H1 (cell line): ENCODE data around the gene OTP. TPM values are rescaled to one million over a fixed set of nuclear protein-coding genes. Genes with fewer than 3 reads are reported as not detected.
A peak's percentile ranks its signal among the peaks of the same experiment; 100 is the strongest.

Experiments used
- CTCF ChIA-PET: fragments of 300-600 bp; sonication (Branson Sonifier 250); formaldehyde crosslinking; loops from one replicate; lab custom pipeline; 2021; ENCODE audit not compliant: partially characterized antibody; lab: Charles Lee
- POLR2A ChIA-PET: fragments of 300-600 bp; sonication (Branson Sonifier 250); formaldehyde crosslinking; loops from one replicate; lab custom pipeline; 2021; ENCODE audit warnings: inconsistent platforms; ENCODE audit not compliant: partially characterized antibody; lab: Charles Lee
- DNase-seq, 2 experiments: peaks; one replicate each; pipeline versions ENCODE4 v3.0.0 to v3.0.0-alpha.2; 2010 to 2022; ENCODE audit warnings: low spot score in 2 of 2, low read depth in 1 of 2, mixed read lengths in 1 of 2
- FAIRE-seq: peaks from 2 replicates; lab custom pipeline; 2011; peaks lifted over from hg19 to GRCh38; lab: Jason Lieb, UNC
- H2AFZ ChIP-seq: 2 replicates; pipeline ENCODE4 v1.8.1; 2012; ENCODE audit warnings: low read length, inconsistent platforms
- H2AK5ac ChIP-seq: 2 replicates; pipeline ENCODE4 v1.6.1; 2013; ENCODE audit warnings: low read depth, low read length
- H2BK120ac ChIP-seq: replicated peaks from 2 replicates; pipeline ENCODE3; 2013; ENCODE audit warnings: low read depth, low read length, inconsistent platforms
- H2BK12ac ChIP-seq: 2 replicates; pipeline ENCODE4 v1.6.1; 2013; ENCODE audit warnings: low read depth, low read length
- H2BK15ac ChIP-seq: 2 replicates; pipeline ENCODE4 v1.6.1; 2013; ENCODE audit warnings: low read length
- H2BK20ac ChIP-seq: 2 replicates; pipeline ENCODE4 v1.6.1; 2013; ENCODE audit warnings: low read length
- H2BK5ac ChIP-seq: 2 replicates; pipeline ENCODE4 v1.6.1; 2013; ENCODE audit warnings: low read depth, low read length
- H3K14ac ChIP-seq: 2 replicates; pipeline ENCODE4 v1.6.1; 2013; ENCODE audit warnings: inconsistent platforms; ENCODE audit not compliant: insufficient read length
- H3K18ac ChIP-seq: 2 replicates; pipeline ENCODE4 v1.6.1; 2013; ENCODE audit warnings: low read length; ENCODE audit errors: extremely low read depth
- H3K23ac ChIP-seq: 2 replicates; pipeline ENCODE4 v1.6.1; 2013; ENCODE audit warnings: inconsistent platforms; ENCODE audit not compliant: insufficient read length
- H3K23me2 ChIP-seq: 2 replicates; pipeline ENCODE4 v1.6.1; 2013; ENCODE audit warnings: low read depth, low read length
- H3K27ac ChIP-seq: 2 replicates; pipeline ENCODE4 v1.6.1; 2011; ENCODE audit warnings: low read depth, low read length, inconsistent platforms
- H3K27me3 ChIP-seq, 4 experiments: replicated peaks in 1 of 4; 1 replicate in 1 of 4; 2 replicates in 3 of 4; pipeline versions ENCODE4 v1.6.1 to v1.8.1; 2011 to 2013; ENCODE audit warnings: low read length in 3 of 4, mild to moderate bottlenecking in 3 of 4, inconsistent platforms in 2 of 4, mixed read lengths in 2 of 4, moderate library complexity in 1 of 4; ENCODE audit not compliant: control insufficient read depth in 3 of 4, insufficient read depth in 3 of 4; ENCODE audit errors: extremely low read depth in 1 of 4
- H3K36me3 ChIP-seq, 4 experiments: 2 replicates each; pipeline versions ENCODE4 v1.6.1 to v1.8.1; 2011 to 2013; ENCODE audit warnings: mild to moderate bottlenecking in 4 of 4, low read length in 3 of 4, moderate library complexity in 2 of 4, control low read depth in 1 of 4, inconsistent platforms in 1 of 4; ENCODE audit not compliant: insufficient read depth in 4 of 4, control insufficient read depth in 2 of 4
- H3K4ac ChIP-seq: replicated peaks from 2 replicates; pipeline ENCODE3; 2013; ENCODE audit warnings: low read length, low read depth, mixed read lengths, inconsistent platforms; ENCODE audit not compliant: insufficient read length
- H3K4me1 ChIP-seq, 4 experiments: replicated peaks in 1 of 4; 1 replicate in 1 of 4; 2 replicates in 3 of 4; pipeline versions ENCODE4 v1.6.1 to v1.8.1; 2011 to 2013; ENCODE audit warnings: low read length in 3 of 4, inconsistent platforms in 2 of 4, mixed read lengths in 1 of 4; ENCODE audit not compliant: insufficient read depth in 4 of 4, control insufficient read depth in 3 of 4
- H3K4me2 ChIP-seq, 2 experiments: 2 replicates each; pipeline versions ENCODE4 v1.6.1 to v1.8.1; 2011 to 2013; ENCODE audit warnings: low read depth in 2 of 2, low read length in 2 of 2, control low read depth in 1 of 2, inconsistent platforms in 1 of 2, mild to moderate bottlenecking in 1 of 2; ENCODE audit not compliant: insufficient read depth in 1 of 2
- H3K4me3 ChIP-seq, 4 experiments: fragments of 200-600, 300-600 bp in 1 of 4; sonication (generic), shearing (Covaris generic), sonication (Bioruptor Twin) in 1 of 4; 2 replicates each; pipeline versions ENCODE4 v1.5.1 to v1.8.1; 2011 to 2016; ENCODE audit warnings: low read length in 4 of 4, low read depth in 3 of 4, control low read depth in 2 of 4, inconsistent platforms in 2 of 4, mild to moderate bottlenecking in 2 of 4, mixed read lengths in 1 of 4, moderate library complexity in 1 of 4; ENCODE audit not compliant: insufficient read depth in 2 of 4; ENCODE audit errors: extremely low read depth in 1 of 4
- H3K56ac ChIP-seq: replicated peaks from 2 replicates; pipeline ENCODE3; 2013; ENCODE audit warnings: low read depth, mild to moderate bottlenecking, mixed read lengths, low read length, inconsistent platforms; ENCODE audit not compliant: insufficient read length
- H3K79me1 ChIP-seq: 2 replicates; pipeline ENCODE4 v1.6.1; 2013; ENCODE audit warnings: low read depth, low read length, control low read depth
- H3K79me2 ChIP-seq, 2 experiments: 2 replicates each; pipeline versions ENCODE4 v1.6.1 to v1.8.1; 2012 to 2013; ENCODE audit warnings: low read length in 2 of 2, mild to moderate bottlenecking in 2 of 2, inconsistent platforms in 1 of 2; ENCODE audit not compliant: insufficient read depth in 2 of 2, control insufficient read depth in 1 of 2
- H3K9ac ChIP-seq, 4 experiments: replicated peaks in 1 of 4; 1 replicate in 1 of 4; 2 replicates in 3 of 4; pipeline versions ENCODE4 v1.6.1 to v1.8.1; 2011 to 2013; ENCODE audit warnings: low read depth in 3 of 4, low read length in 3 of 4, control low read depth in 2 of 4, mild to moderate bottlenecking in 2 of 4, moderate library complexity in 2 of 4, inconsistent platforms in 1 of 4; ENCODE audit errors: extremely low read depth in 1 of 4
- H3K9me3 ChIP-seq, 2 experiments: 2 replicates each; pipeline versions ENCODE4 v1.6.1 to v1.8.1; 2012 to 2013; ENCODE audit warnings: mild to moderate bottlenecking in 2 of 2, moderate library complexity in 2 of 2, control low read depth in 1 of 2, inconsistent platforms in 1 of 2, low read depth in 1 of 2, low read length in 1 of 2, mixed read lengths in 1 of 2; ENCODE audit not compliant: insufficient read depth in 2 of 2
- H4K20me1 ChIP-seq, 2 experiments: replicated peaks in 1 of 2; 2 replicates each; pipeline versions ENCODE3 to v1.8.1; 2011 to 2013; ENCODE audit warnings: inconsistent platforms in 2 of 2, low read length in 2 of 2, mild to moderate bottlenecking in 1 of 2; ENCODE audit not compliant: insufficient read depth in 2 of 2, control insufficient read depth in 1 of 2
- H4K5ac ChIP-seq: 2 replicates; pipeline ENCODE4 v1.6.1; 2013; ENCODE audit warnings: low read length, low read depth, mixed read lengths, inconsistent platforms; ENCODE audit not compliant: insufficient read length
- H4K8ac ChIP-seq: 2 replicates; pipeline ENCODE4 v1.8.0; 2013; ENCODE audit warnings: mild to moderate bottlenecking, moderate library complexity, low read length, inconsistent platforms; ENCODE audit not compliant: insufficient read depth; ENCODE audit errors: extremely low read depth
- H4K91ac ChIP-seq: replicated peaks from 2 replicates; pipeline ENCODE3; 2013; ENCODE audit warnings: low read length, mixed read lengths, inconsistent platforms; ENCODE audit not compliant: insufficient read length
- EZH2 ChIP-seq: fragments of 200-600 bp; sonication (generic); IDR thresholded peaks from 2 replicates; pipeline ENCODE4 v1.7.1; 2012; ENCODE audit warnings: low read depth, mild to moderate bottlenecking, moderate library complexity, low read length, inconsistent platforms; ENCODE audit not compliant: severe bottlenecking
- WGBS, 2 experiments: shearing (Covaris generic) in 1 of 2; methylation state at CpG; one replicate each; pipeline versions ENCODE4 v1.1.6 to v1.1.7; 2013 to 2015; ENCODE audit warnings: low lambda C conversion rate in 2 of 2, mixed read lengths in 2 of 2, inconsistent platforms in 1 of 2, low coverage in 1 of 2, missing lambda C conversion rate in 1 of 2; ENCODE audit not compliant: insufficient replicate concordance in 2 of 2, insufficient coverage in 1 of 2, insufficient read length in 1 of 2; ENCODE audit errors: extremely low coverage in 1 of 2, missing lambda C conversion rate in 1 of 2; 5-methylcytosine and 5-hydroxymethylcytosine counted together
- polyA plus RNA-seq, 7 experiments: library from polyadenylated mRNA; depleted of rRNA in 3 of 7; stranded (reverse) in 5 of 7; unstranded in 2 of 7; fragments of >200 nt in 5 of 7; fragments of 200-250 nt in 2 of 7; gene quantifications; 1 replicate in 5 of 7; 2 replicates in 1 of 7; 4 replicates in 1 of 7; pipeline versions ENCODE4 v1.2.1 to v1.2.3, GENCODE V29; 2011 to 2013; ENCODE audit warnings: missing spikeins in 2 of 7, mixed read lengths in 2 of 7
- total RNA-seq: library from RNA; stranded (reverse); fragmentation: NEBNext Ultra II Directional; extraction: Animal tissue kit (Norgen Biotek cat#: 25700); gene quantifications from 2 replicates; pipeline ENCODE4 v1.2.1, GENCODE V29; 2021

Gene OTP
- total and polyA plus RNA-seq, 2 of the 8 experiments (the other 6 are each of a cell fraction or from before 2014, with no cell fraction given): not detected

DNA sequence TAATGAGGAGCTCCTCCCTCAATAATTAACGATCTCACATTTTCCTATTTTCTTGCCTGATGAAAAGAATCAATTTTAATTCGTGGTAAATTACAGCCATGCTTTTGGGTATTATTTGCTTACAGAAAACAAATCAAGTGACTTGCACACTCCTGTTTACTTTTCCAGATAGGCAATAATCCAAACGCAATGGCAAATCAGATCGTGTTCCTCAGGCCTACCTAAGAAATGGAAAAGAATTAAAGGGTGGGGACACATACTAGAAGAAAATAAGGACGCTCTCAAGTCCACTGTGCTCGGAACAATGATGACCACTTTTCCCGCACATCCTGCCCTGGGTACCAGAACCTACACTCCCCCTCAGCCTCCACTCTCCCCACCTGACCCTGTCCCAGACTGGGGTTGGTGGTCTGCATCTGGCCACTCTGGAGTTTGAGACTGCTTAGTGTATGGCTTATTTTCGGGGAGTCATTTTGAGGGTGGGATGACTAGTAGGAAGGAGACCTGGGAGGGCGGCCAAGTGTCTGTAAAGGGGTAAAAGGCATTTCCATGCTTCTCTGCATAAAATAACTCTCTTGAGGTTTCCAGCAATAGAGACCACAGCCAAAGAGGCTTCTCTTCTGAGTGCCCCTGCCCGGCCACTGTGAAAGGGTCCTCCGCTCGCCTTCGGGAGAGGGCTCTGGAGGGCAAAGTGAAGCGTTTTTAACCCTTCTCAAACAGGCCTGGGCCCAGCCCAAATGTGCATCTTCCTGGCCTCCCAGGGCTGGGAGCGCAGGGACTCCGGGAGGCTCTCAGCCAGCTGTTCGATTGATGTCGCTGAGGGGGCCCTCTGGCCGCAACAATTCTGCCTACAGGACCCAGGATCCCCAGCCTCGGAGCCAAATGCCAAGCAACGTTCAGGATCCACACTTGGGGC lies 4.5 kb upstream of the OTP start:
- CTCF ChIA-PET: interaction anchor here (0.6 kb wide), 1 partner anchor 315 kb away, joined by 3 read pairs; no protein-coding TSS in a partner anchor
- peak; percentile 86 for TF ChIP-seq EZH2

More for the DNA sequence above, 4.5 kb upstream of the OTP start:
- H4K20me1 ChIP-seq: peaks cover 11 to 21% of the 10 kb centered on the region in 2 experiments
- peak overlapping the region; percentile 23 to 62; a peak in 3 of 4 replicates for H3K4me2 ChIP-seq
- no peak overlapping the region for H4K91ac ChIP-seq
- H3K9me3 ChIP-seq: no peaks in the 10 kb centered on the region
- no peak overlapping the region for H3K27ac ChIP-seq
- peaks cover 9% of the 10 kb centered on the region for H3K23me2 ChIP-seq
- no peak overlapping the region for H2BK15ac ChIP-seq
- H3K56ac ChIP-seq: no peak overlapping the region
- WGBS, 2 experiments: 4% methylated on average over 21 of the region's 21 CpGs; no CpG with 5 or more reads in 1 of the 2 experiments
- no peak overlapping the region for H4K5ac ChIP-seq
- peaks cover 77 to 100% (median 92%) of the 10 kb centered on the region in 4 experiments for H3K27me3 ChIP-seq
- POLR2A ChIA-PET: interaction anchor here (1.2 to 1.4 kb wide), 2 partner anchors 12 to 105 kb away, joined by 4 to 5 read pairs; no protein-coding TSS in a partner anchor
- no peak overlapping the region for H2AFZ ChIP-seq
- peaks cover 6 to 22% (median 9%) of the 10 kb centered on the region in 4 experiments for H3K4me1 ChIP-seq
- H3K9ac ChIP-seq: no peak overlapping the region
- no peak overlapping the region for H2BK12ac ChIP-seq
- DNase-seq (peak in 1 of 2 experiments; percentile 66), FAIRE-seq (no peak)
- H3K4ac ChIP-seq: no peak overlapping the region
- H3K79me1 ChIP-seq: no peaks in the 10 kb centered on the region
- H3K4me3 ChIP-seq: peak overlapping the region in 2 of 4 experiments; percentile 5 to 56; a peak in 2 of 8 replicates
- no peak overlapping the region for H2BK120ac ChIP-seq
- no peak overlapping the region for H2AK5ac ChIP-seq
- no peak overlapping the region for H3K18ac ChIP-seq
- no peaks in the 10 kb centered on the region for H3K79me2 ChIP-seq
- H3K23ac ChIP-seq: no peak overlapping the region
- H4K8ac ChIP-seq: no peak overlapping the region
- H3K14ac ChIP-seq: no peak overlapping the region
- no peak overlapping the region for H2BK20ac ChIP-seq
- no peaks in the 10 kb centered on the region; a peak in 1 of 8 replicates for H3K36me3 ChIP-seq
- no peak overlapping the region for H2BK5ac ChIP-seq
